NK-92 treated with Interleukin-12 subunit alpha and Interleukin-12 subunit beta, amount 100 ng/mL, for 24 hours (cell line): Measurements from ENCODE around the gene PEAR1.

Source experiments
- DNase-seq: peaks from one replicate; lab custom pipeline; 2025; lab: John Stamatoyannopoulos, UW

Gene PEAR1

DNA sequence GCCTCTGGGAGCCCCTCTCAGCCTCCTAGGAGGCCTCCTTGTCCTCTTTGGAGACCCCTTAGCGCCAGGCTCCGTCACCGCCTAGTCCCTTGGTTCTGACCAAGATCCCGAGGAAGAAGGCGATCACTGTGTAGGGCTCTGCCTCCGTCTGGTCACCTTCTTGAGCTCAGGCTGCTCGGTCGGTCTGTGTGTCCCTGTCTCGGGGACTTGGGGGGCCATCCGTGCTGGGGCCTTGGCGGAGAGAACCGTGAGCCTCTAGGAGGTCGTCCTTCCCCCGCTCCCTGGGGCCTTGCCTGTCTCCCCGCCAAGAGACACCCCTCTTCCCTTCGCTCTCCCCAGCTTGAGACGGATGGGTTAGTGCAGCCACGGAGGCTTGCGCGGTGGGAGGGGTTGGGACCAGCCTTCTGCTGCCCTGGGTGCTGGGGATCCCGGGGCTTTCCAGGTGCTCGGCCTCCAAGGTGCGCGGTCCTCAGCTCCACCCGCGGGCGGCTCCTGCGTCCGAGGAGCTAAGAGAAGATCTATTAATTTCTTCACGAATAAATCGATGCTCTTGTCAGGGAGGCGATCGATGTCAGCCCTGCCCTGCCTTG is 33.9 kb upstream of the PEAR1 start:
- no peak for DNase-seq

DNA sequence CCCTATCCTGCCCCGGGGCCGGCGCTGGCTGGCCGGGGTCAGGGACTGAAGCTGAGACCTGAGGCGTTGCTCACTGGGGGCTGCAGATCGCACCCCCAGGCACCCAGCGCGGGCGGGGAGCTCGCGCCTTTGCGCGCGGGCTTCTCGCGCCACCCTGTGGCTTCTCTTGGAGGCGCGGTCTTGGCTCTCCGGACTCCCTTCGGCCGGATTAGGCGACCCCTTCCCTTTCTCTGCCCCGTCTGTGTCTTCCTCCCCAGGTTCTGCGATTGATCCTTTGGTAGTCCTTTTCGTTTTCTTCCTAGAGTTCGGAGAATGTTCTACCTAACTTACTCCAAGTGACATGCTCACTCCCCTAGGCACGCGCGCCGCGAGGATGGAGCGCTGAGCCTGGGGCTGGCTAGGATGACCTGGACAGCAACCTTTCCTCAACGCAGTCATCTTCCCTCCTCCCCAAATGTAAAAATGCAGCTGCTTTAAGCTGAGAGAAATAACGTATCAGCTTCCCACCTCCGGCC is 33.3 kb upstream of the PEAR1 start:
- no peak for DNase-seq

DNA sequence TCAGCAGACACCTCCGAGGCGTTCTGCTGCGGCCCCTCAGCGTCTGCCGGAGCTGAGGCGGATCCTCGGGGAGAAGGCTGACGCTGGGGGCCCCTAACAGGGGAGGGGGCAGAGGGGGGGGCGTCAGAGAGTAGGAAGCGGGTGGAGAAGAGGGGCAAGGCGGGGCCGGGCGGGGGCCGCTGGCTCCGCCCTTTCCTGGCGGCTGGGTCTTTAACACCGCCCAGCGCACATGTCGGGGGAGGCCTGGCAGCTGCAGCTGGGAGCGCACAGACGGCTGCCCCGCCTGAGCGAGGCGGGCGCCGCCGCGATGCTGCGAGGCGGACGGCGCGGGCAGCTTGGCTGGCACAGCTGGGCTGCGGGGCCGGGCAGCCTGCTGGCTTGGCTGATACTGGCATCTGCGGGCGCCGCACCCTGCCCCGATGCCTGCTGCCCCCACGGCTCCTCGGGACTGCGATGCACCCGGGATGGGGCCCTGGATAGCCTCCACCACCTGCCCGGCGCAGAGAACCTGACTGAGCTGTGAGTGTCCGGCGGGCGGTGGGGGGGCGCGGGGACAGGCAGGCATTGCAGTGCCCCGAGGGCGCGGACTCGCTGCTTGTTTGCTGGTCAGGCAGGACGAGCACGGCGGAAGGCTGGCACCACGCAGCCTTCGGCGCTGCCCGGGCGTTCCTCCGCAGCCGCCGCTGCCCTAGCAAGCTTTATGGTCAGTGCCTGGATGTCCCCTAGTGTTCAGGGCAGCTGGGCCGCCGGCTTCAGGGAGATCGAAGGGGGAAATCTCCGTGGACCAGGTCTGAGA is 32.7 kb upstream of the PEAR1 start, which contains the start of gene NTRK1:
TSS of gene NTRK1 (plus strand) at position 238 of the 796 bp plus-strand sequence. CDS start at position 308, 70 bp downstream.
- DNase-seq = no peak

DNA sequence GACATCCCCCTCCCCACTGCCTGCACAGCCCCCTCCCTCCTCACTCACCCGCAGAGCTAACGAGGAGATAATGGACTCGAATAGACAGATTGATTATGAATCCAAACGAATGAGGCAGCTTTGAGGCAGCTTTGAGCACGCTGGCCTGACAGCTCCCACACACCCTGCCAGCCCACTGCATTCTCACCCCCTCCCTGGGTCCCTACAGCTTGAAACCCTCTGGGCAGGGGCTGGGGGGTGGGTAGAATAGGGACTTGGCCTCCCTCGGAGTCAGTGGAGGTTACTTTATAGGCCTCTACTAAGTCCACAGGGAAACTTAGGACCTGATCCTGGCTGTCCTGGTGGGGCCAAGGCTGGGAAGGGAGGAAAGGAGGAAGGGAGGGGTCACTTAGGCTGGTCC is 30.9 kb upstream of the PEAR1 start:
- DNase-seq = no peak

DNA sequence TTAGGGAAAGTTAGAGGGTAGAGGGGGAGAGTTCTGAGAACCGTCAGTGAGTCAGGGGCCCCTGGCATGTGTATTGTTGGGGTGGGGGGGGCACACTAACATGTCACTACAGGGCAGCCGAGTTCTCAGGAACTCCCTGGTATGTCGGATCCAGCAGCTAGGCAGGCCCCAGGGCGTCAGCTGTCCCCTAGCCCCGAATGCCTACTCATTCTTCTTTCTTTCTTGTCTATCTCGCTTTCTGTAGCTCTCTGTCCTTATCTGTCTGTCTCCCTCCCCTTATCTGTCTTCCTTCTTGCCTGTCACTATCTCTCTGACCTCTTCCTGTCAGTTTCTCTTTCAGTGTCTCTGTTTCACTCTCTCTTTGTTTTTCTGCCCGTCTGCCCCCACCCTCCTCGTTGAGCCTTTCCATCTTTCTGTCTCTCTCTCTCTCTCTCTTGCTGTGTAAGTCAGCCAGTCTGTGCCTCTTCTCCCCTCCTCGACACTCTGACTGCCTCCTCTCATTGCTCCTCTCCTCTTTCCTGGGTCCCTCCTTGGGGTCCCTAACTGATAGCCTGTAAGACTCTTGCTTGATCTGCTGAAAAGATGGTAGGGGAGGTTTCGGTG is 30.4 kb upstream of the PEAR1 start:
- no peak for DNase-seq

DNA sequence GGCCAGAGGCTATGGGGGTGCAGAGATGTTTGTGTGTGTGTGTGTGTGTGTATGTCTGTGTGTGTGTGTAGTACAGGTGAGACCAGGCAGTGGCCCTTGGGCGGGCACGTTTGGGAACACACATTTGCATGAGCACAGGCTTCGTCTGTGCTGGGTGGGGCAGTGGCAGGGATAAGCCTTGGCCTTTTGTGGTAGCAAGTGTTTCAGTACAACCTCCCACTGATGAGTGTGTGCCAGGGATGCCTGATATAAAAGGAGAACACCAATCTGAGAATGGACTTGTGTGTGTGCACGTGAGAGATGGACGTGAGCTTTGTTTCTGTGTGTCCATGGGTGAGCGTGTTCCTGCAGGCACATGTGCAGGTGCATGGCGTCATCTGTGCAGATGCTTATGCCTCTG is 29.9 kb upstream of the PEAR1 start:
- DNase-seq = no peak

DNA sequence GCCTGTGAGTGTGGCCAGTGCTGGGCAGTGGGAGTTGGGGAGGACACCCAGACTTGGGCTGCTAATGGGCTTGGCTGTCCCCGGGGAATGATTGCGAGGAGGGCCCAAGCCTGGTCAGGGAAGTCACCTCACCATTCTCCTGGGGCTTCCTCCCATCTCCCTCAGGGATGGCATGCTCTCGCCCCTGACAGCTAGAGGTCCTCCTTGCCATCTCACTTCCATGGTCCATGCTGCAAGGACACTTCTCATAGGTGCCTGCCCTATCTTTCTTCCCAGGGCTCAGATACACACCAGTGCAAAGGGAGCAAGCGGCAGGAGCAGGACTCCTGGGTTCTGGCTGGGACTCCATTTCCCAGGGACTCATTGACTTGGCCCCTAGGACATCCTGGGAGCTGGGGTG is 28.7 kb upstream of the PEAR1 start:
- no peak for DNase-seq

DNA sequence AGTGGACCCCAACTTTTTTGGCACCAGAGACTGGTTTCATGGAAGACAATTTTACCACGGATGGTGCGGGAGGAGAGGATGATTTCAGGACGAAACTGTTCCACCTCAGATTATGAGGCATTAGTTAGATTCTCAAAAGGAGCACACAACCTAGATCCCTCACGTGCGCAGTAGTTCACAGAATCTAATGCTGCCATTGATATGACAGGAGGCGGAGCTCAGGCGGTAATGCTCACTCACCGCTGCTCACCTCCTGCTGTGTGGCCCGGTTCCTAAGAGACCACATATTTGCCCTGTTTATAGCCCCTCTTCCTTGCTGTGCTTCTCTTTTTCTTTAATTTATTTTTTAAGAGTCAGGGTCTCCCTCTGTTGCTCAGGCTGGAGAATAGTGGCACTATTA is 28.3 kb upstream of the PEAR1 start:
- no peak for DNase-seq

DNA sequence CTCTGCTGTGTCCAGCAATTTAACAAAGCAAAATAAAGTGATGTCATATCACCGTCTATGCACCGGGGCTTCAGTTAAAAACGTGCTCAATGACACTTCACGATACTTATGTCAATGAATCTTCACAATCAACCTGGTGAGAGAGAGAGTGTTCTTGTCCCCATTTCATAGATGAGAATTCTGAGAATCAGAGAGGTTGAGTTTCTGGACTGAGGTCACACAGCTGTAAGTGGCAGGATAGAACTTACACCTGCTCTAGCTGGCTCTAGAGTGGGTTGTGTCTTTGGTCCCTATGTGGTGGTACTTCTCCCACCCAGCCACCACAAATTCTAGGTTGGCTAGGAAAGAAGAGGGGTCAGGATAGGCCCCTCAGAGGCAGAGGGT is 27.7 kb upstream of the PEAR1 start:
- no peak for DNase-seq

DNA sequence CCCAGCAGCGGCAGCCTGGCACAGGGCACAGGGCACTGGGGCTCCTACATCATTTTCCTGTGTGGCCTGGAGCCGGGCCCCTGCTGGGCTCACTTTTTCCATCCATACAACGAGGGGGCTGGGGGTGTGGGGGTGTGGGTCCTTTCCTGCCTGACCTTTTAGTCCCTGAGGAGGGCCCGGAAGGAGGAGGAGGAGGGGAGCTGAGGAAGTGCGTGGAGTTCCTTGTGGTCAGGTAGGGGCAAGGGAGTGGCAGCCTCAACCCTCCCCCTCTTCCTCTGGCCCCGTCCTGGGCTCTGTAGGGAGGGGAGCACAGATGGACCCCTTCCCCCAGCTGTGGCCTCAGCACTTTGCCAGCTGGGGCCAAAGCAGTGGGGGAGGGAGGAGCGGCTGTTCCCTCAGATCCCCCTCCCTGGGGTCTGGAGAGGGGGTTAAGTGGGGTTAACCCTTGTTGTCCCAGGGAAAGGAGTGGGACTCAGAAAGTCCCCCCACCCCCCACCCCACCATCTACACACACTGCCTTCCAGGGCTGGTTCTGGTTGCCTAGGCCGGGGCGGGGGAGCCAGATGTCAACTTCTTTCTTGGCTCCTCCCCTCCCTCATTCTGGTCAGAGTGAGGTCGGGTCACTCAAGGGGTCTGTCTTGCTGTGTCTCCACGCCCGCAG is 27.1 kb upstream of the PEAR1 start:
- DNase-seq = no peak

DNA sequence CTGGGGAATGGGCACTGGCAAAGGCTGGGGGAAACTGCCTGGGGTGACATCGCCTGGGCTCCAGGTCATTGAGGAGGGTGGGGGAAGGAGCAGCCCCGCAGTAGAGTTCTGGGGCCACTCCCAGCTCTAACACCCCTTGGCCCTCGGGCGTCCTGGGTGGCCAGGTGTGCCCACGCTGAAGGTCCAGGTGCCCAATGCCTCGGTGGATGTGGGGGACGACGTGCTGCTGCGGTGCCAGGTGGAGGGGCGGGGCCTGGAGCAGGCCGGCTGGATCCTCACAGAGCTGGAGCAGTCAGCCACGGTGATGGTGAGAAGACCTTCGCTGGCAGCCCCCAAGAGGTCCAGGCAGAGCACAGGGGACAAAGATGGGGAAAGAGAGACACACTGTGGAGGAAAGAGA is 25.2 kb upstream of the PEAR1 start:
- DNase-seq = no peak

DNA sequence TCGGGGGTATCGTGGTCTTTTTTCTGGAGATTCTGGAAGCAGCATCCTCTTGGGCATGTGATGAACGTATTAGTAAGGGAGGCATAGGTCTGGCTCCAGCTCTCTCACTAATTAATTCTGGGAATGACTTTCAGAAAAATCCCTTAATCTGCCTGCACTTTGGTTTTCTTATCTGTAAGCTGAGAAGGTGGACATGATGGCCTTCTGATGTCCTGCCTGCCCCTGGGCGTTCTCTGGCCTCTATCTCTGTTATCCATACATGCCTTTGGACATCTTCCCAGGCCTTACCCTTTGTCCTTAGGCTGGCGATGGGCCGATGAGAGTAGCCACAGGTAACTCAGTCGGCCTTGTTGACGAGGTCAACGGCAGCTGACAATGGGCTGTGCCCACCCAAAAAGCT is 24.1 kb upstream of the PEAR1 start:
- no peak for DNase-seq

DNA sequence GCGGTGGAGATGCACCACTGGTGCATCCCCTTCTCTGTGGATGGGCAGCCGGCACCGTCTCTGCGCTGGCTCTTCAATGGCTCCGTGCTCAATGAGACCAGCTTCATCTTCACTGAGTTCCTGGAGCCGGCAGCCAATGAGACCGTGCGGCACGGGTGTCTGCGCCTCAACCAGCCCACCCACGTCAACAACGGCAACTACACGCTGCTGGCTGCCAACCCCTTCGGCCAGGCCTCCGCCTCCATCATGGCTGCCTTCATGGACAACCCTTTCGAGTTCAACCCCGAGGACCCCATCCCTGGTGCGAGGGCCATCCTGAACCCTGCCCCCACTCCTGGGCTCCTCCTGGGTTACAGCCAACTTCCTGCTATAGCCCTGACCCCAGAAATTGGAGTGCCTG is 19.9 kb upstream of the PEAR1 start:
- no peak for DNase-seq

DNA sequence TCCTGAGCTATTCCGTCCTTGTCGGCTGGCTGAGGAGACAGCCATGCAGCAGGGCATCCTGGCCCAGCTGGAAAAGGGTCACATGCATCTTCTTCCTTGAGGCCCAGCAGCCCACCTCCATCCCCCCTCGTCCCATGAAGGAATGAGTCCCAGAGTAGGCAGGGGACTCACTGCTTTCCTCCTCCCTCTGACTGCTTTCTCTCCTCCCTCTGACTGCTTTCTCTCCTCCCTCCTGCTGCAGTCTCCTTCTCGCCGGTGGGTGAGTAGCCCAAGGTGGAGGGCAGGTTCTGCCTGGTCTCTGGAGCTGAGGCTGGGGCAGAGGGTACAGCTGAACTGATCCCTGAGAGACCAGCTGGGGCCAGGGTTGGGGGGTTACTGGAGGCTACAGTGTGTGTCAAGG is 19.4 kb upstream of the PEAR1 start:
- no peak for DNase-seq

DNA sequence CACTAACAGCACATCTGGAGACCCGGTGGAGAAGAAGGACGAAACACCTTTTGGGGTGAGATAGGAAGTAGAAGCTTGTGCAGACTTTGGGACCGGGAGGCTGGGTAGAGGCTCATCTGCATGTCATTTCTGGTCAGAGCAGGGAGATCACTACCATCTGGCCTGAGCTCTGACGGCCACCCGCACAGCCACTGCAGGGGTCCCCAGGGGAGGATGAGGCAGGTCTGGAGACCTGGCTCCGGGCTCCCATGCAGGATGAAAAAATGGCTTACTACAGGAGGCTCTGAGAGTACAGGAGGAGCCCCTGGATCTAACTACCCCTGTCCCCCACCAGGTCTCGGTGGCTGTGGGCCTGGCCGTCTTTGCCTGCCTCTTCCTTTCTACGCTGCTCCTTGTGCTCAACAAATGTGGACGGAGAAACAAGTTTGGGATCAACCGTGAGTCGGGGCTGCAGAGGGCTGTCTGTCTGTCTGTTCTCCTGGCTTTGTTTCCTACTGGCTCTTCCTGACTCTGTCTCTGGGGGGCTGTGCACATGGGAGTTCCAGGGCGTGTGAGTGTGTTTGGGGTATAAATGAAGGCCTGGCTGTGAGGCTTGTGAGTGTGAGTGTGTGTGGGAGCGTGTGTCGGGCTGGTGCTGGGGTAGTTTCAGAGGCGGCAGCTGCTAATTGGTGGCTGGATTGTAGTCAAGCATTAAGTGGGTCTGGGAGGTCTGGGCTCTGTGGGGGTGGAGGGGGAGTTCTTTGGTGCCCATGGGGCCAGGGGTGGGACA is 18.8 kb upstream of the PEAR1 start:
- DNase-seq = no peak

DNA sequence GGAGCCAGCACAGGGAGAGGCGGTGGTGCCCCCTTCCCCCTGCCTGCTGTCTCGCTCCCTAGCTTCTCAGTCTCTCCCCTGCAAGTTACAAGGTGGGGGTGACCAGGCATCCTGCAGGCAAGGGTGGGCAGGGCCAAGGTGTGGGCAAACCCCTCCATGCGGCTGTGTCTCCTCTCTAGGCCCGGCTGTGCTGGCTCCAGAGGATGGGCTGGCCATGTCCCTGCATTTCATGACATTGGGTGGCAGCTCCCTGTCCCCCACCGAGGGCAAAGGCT is 18.2 kb upstream of the PEAR1 start:
- DNase-seq = no peak

DNA sequence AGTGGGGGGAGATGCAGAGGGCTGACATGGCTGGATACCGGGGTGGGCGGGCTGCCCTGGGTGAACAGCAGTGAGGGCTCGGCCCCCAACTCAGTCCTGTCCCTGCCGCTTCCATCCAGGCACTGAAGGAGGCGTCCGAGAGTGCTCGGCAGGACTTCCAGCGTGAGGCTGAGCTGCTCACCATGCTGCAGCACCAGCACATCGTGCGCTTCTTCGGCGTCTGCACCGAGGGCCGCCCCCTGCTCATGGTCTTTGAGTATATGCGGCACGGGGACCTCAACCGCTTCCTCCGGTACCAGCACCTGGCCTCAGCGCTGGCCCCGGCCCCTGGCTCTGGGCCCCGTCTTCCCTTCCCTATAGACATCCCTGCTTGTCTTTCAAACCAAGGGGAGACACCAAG is 17.2 kb upstream of the PEAR1 start:
- DNase-seq = no peak

DNA sequence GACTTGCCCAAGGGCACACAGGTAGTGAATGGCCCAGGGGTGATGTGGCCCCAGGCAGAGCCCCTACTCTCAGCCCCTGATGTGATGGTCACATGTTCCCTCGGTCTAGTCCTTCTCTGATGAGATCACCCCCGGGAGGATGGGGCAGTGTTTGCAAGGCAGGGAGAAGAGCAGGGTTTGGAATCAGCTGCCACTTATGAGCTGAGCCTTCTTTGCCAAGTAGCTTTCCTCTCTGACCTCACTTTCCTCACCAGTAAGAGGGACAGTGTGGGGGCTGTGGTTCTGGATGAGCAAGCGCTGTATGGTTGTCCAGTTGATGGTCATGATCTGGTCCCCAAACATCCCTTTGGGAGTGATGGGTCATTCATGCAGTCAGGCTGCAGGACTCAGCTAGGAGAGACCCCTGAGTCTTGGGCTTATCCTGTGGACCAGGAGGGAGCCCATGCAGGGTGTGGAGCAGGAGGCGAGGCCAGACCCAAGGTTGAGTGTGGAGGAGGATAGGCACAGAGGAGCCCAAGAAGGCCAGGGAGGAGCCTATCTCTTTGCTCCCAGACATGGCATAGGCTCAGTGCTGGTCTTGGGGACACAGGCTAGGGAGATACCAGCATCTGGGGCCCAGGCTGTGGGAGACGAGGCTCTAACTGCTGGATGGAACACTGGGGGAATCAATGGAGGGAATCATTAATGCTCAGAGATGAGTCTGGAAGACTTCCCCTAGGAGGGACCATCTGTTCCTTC is 15.9 kb upstream of the PEAR1 start:
- DNase-seq = no peak

DNA sequence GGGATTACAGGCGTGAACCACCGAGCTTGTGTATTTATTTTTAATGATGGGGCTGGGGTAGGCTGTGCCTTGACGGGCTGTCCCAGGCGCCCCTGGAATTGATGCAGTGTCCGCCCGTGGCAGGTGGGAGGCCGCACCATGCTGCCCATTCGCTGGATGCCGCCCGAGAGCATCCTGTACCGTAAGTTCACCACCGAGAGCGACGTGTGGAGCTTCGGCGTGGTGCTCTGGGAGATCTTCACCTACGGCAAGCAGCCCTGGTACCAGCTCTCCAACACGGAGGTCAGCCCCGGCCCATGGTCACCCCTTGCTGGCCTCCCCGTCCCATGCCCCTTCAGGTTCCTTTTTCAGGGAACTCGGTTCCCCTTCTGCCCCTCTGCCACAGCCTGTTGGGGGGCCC is 13.6 kb upstream of the PEAR1 start:
- DNase-seq = no peak

DNA sequence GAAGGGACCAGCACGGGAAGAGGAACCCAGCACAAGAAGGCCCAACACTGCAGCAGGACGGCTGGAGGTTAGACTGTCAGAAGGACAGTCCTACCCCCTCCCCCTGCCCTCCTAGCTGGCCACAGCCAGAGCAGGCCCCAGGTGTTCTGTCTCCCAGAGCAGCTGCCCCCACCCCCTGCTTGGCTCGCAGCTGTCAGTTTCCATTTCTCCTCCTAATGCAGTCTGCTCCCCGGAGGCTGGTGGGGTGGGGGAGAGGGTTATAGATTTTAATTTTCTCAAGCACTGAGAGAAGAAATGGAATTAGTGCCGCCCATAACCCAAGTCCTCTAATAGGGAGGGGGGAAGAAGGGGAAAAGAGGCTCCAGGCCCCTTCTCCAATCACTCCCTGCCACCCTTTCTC is 13.0 kb upstream of the PEAR1 start:
- no peak for DNase-seq

DNA sequence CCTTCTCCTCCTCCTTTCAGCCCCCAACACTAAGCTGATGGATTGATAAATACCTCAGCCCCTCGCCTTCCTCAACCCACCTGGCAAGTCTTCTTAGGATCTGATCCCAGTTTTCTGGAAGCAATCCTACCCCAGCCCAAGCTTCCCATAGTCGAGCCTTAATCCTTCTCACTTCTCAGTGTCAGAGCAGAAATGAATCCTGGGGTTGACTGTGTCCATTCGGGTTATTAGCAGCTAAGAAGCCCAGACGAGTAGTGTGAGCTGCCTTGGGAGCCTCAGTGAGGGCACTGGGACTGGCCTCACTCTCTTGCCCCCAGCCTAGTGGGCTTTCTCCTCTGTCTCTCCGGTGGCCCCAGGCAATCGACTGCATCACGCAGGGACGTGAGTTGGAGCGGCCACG is 12.4 kb upstream of the PEAR1 start:
- DNase-seq = no peak

DNA sequence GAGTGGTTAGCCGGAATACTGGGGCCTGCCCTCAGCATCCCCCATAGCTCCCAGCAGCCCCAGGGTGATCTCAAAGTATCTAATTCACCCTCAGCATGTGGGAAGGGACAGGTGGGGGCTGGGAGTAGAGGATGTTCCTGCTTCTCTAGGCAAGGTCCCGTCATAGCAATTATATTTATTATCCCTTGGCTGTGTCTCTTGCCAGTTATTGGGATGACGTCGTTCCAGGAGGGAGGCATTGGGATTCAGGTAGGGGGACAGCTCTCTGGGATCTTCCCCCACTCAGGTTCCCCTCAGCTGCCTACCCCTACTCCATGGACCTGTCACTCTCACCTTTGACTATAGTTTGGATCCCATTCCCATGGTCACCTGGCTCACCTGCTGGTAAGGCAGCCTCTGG is 11.9 kb upstream of the PEAR1 start:
- DNase-seq = no peak
